GM19238 (cell line): Measurements from ENCODE around the gene RIT2.

ENCODE experiments used
- DNase-seq: peaks from one replicate; pipeline ENCODE4 v3.0.0; 2011; ENCODE audit warnings: low spot score; ENCODE audit not compliant: insufficient read length

The RIT2 gene

DNA sequence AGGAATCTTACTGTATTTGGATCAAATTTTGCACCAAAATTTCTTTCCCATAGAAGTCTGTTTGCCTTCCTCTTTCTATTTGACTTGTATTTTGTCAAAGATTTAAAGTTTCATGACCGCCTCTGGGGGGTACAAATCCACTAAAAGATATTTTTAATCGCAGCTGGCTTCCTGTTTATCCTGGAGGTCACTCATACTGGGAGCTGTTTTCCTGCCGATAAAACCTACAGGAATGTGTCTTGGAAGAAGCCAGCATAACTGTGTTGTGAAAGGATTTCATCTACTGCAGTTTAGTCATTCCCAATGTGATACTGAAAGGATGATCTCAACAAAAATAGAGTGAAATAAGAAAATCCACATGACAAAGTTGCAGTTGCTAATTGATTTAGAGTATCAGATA, 184.0 kb downstream of the RIT2 start:
- DNase-seq = no peak

DNA sequence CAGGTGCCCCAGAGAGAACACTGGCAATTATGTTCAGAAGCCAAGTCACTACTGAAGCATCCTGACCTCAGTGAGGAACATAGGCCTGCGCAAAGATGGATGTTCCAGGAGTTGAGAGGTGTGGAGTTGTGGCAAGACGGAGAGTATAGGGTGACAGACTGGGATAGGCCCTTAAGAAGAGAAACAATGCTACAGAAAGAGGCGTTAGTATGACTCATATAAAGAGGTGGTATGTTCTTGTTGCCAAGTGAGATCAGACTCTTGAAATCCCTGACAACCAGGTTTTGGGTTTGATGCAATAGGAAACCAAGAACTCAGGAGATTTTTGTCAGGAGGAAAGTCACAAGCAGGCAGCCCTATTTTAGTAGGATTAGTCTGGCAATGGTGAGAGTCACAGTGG, 185.6 kb downstream of the RIT2 start:
- DNase-seq = no peak

DNA sequence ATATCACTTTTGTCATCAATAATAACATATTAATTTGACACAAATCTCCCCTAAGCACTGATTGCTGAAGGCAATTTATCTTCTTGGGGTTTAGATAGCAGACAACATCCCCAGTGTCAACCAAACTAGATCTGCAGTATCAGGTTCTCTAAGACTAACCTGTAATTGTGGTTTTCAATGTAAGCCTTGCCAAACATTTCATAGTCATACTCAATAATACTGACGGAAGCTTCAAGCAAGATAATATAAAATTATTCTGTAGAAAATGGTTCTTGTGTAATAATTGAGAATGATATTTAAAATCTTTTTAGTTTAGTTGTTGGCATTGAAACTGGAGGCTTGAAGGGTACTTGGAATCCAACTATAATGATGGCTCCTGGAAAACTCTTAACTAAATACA, 186.3 kb downstream of the RIT2 start:
- no peak for DNase-seq

DNA sequence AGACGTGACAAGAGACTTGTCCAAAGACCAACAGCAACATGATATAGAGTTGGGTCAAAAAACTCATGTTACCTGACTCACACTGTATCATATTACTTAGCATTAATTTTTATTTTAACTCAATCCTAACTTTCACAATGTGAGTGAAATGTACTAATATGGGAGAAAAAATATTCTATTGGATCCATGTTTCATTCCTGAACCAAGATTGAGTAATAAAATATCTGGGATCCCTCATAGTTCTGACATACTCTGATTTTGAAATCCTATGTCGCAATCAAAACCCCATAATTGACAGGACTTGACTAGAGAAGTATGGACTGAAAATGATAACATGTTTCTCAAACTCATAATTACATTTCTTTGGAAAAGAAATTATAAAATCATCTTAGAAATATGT, 190.4 kb downstream of the RIT2 start:
- no peak for DNase-seq

DNA sequence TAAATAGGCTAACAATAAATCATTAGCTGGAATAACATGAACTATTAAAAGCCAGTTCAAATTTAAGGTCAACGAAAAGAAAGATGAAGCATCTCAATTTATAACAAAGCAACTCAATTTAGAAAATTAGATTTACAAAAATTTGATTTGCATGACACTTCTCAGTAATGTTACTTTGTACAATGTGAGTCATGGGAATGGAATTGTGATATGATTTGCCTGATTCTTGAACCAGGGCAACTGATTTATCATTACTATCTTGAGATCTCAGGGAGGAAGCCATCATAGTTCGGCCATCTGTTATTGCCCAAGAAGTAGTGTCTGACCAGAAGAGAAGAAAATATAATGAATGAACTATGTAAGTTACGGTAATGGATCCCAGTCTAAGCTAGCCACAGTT, 193.1 kb downstream of the RIT2 start:
- DNase-seq = no peak

DNA sequence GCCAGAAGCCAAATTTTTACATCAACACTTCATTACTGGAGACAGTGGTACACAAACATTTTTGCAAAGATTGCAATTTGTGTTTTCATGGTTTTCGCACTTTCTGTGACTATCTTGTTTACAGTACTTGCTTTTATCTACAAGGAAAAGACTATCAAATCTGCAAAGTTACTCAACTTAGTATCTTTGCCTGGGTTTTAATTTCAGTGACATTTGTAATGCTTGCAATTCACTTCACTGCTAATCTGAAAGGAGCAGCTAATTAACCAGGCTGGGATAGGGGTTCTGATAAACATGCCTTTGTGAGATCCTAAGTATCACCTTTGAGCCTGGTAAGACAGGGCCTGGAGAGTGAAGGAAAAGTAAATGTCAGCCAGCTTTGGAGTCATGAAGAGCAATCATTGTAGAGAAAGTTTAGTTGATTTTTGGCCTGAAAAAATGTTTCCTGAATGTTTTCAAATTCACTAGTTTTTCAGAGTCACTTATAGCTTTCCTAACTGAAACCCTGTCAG, 194.2 kb downstream of the RIT2 start:
- no peak for DNase-seq

DNA sequence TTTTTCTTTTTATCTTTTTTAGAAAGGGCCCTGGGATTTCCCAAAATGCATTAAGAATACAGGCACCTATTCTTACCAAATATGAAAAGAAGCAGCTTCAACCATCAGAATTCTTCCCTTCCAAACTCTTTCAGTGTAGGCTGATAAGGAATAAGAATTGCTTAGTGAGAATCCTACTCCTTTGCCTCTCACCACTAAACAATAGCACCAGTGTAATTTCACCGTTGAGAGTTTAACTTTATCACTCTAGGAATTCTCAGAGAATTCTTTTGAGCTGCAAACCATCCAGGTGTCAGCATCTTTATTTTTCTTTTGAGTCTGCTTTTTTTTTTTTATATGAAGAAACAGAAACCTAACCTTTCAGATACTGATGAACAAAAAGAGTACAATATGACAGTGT, 194.9 kb downstream of the RIT2 start:
- no peak for DNase-seq

DNA sequence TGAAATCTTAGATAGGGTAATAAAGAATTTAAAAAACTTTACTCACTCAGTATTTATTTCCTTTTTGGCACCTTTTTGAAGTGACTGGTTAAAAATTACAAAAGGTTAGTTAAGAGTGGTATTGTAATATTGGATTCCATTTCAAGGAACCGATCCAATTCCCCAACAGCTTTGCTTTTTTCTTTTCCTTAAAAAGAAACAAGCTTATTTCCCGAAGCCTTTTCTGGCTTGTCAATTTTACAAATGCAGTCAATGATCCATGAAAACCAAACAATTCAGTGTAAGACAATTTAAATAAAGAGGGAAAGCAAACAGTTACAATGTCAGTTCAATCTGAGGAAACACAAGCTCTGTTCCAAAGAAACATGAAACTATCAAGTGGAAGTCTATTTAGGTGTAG, 200.2 kb downstream of the RIT2 start:
- DNase-seq = no peak

DNA sequence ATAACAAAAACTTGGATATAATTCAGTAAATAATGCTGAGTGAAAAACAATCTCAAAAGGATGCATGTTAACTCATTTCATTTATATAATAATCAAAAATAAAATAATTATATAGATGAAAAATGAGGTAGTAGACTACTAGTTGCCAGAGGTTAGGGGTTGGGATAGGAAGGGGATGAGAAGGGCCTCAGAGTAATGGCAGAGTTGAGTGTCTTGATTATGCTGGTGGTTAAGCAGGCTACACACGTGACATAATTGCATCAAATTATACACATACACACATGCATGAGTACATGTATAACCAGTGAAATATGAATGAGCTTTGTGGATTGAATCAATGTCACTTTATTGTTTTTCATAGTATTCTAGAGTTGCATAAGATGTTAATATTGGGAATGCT, 201.0 kb downstream of the RIT2 start:
- no peak for DNase-seq

DNA sequence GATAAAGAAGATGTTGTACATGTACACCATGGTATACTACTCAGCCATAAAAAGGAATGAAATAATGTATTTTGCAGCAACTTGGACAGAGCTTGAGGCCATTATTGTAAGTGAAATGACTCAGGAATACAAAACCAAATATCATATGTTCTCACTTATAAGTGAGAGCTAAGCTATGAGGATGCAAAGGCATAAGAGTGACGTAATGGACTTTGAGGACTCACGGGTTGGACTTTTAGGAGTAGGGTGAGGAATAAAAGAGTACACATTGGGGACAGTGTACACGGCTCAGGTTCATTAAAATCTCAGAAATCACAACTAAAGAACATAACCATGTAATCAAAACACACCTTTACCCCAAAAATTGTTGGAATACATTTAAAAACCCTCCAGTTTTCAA, 206.4 kb downstream of the RIT2 start:
- DNase-seq = no peak

DNA sequence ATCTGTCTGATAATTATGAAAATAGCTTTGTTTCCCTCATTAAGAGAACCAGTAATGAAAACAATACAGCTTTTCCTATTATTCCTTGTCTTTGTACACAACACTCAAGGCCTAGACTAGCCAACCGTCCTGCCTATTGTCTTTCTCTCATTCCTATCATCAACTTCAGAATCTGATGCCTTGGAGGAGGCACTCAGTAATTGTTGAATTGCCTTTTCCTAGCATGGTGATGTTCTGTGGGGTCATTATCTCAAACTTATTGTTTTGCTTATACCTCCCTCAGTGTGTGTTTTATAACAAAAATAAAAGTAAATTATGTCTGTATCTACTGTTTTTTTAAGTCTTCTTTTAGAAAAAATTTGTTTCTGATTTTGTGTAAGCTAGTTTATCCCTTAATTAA, 208.7 kb downstream of the RIT2 start:
- no peak for DNase-seq

DNA sequence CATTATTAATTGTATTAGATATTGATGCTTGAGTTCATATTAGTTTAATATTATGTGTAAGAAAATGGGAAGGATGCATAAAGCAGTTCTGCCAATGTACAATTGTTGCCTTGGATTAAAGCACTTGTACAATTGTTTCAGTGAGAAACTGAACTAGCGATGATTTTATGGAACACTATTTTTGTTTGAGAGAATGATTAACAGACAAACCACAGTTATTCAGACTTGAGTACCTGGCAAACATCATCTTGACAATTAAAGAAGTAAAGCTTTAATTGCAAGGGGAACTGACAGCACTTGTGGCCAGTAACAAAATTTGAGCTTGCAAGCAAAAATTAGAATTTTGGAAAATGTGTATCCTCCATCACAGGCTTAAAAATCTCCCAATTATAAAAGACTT, 214.3 kb downstream of the RIT2 start:
- no peak for DNase-seq

DNA sequence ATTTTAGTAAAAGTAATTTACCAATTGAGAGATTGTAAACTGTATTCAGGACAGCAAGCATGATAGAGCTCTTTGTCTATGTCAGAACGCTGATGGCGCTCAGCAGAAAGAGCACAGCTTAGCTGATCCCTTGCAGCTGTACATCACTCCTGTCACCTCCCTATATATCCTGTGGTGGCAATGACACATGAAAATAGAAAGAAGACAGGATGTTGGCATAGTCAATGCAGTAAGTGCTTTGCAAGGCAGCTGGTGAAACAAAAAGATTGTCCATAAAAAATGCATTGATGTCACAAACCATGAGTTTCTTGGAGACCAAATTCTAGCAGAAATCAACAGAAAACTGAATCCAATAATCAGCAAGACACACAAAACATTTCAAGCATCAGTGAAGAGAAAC, 221.5 kb downstream of the RIT2 start:
- DNase-seq = no peak

DNA sequence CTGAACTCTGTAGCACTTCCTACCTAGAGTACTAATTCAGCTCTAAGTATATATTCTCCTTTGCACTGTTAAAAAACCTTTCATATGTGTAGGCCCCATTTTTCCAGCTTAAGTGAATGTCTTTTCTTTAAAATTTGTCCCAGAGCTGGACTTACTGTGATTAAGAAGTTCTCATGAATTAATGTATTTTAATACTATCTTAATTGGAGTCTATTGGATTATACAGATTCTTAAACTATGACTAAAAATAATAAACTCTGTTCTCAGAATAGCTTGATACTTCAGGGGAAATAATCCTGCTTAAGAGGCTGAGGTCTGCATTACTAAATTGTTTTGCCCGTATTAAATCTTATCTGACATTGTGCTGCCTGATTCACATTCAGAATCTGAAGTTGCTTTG, 223.3 kb downstream of the RIT2 start:
- DNase-seq = no peak

DNA sequence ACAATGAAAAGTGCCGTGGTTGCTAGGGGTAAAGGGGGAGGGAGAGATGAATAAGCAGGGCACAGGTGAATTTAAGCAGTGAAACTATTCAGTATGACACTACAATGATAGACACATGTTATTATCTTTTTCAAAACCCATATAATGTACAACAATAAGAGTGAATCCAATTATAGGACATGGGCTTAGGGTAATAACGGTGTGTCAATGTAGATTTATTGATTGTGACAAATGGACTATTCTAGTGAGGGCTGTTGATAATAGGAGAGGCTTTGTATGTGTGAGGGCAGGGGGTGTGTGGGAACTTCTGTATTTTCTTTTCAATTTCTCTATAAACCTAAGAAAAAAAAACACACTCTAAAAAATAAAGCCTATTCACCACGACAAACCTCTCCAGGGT, 223.8 kb downstream of the RIT2 start:
- no peak for DNase-seq

DNA sequence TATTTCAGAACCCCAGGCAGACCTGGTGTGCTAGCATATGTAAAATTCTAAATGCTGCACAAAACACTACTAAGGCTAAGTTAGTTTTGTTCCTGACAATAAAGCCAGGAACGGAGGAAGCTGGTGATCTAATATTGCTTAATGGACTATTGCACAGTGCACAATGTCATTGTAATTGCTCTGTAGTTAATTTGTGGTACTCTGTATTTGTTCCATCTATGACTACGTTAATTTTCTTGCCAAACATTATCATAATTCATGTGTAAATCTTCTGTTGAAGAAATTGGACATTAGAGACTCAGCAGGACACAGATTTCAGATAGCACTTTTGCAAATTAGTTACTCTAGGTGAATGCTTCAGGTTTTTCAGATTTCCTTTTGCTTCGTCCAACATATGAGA, 232.3 kb downstream of the RIT2 start:
- DNase-seq = no peak

DNA sequence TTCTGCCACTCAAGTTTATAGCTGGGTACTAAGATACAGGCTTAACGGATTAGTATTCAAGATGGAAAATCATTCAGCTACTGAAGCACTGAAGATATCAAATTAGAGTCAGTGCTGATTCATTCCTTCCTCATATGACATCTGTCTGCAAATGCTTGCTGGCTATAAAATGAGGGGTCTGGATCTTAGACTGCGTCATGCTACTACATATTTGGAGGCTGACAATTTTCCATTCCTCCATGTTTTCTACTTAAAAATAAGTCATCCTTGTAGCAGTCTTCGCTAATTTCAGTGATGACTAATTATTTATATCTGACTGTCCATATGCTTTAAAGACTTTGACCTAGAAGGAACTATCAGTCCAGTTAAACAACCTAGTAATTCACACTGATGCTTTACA, 233.4 kb downstream of the RIT2 start:
- DNase-seq = no peak

DNA sequence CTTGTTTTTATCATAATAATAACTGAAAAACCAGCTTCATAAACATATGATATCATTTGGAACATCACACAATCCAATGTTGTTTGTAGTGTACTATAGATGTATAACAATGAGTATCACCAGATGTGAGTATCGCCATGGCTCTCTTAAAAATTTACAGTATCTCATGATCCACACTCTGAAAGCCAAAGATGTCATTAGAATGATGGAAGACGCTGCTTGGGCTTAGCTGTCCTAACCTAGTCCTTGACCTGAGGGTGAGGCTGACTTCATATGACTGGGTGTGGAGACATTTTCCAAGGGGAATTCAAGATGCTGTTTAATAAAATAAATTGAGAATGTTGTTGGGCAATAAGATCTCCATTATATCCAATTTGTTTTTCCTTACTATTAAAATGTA, 242.6 kb downstream of the RIT2 start:
- no peak for DNase-seq

DNA sequence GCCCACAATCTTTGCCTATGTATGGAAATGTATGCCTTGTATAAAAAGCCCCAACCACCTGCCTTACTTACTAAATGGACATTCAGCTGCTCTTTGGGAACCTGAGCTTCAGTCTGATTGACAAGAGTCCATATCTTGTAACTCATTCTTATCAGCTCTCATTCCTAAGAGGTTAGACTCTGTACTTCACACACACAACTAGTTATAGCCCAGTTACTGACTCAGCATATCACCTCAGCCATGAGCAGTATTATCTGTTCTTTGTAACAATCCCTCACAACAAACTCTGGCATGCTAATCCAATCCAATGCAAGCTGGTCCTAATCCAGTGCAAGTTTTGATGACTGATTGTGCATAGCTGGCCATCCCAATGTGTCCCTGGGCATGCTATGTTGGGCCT, 250.6 kb downstream of the RIT2 start:
- DNase-seq = no peak

DNA sequence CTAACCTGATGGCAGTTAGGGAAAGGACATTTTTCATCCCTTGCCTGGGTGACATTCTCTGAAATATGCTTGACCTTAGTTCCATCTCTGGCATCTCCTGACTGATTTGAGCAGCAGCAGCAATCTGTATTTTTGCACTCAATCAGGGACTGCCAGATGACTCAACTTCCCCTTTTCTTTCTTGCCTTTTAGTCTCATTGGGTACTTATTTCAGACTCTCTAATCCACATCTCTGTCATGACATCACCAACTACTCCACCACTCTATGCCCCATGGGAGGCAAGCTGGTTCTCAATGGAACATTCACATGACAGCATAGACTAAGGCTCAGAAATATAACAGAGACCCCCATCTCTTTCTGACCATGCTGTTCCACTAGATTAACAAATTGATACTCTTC, 254.2 kb downstream of the RIT2 start:
- DNase-seq = no peak

DNA sequence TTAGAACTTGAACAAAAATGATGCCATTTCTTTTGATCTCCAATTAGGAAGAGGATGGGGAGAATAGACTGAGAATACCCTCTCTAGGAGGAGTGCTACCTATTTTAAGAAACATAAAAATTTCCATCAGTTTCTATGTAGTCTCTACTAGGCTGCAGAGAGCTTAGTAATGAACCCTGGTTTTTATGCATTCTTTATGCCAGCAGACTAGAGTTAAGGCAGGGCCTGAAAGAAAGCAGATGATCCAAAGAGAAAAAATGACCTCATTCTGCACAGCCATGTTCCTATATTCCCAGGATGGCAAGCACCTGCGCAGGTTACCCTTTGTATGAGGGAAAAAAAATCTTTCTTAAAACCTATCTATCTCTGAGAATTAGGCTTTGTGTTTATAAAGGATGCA, 254.9 kb downstream of the RIT2 start:
- no peak for DNase-seq

DNA sequence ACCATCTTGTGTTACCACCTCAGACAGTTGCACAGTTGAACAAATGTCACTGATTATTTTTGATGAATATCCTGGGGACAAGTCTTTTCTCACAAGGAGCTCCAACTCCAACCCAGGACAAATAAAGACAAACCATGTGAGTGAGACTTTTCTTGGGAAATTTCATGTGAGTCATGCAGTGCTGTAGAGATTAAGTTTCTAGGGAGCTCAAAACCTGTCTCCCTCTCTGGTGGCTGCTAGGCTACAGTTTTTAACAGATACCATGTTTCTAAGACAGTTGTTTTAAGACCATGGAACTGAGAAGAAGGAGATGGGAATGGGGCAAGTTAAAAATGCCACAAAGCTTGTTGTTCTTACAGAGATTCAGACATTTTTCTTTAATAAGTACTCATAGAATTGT, 255.5 kb downstream of the RIT2 start:
- no peak for DNase-seq

DNA sequence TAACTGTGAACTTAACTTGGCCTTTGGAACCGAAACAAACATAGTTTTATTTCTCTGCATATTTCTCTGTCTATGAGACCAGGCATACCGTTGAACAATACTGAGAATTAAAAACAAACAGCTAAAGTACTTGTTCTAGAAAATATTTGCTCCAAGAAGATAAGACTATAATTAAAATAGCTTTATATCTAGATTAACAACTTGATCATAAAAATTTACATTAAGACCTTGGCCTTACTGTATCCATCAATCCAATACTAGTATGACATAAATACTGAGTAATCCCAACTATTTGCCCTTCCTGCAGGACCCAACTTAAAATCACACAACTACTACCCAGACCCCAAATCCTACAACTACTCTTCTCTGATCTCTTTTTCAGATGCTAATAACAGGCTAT, 260.9 kb downstream of the RIT2 start:
- DNase-seq = no peak
